ENCODE results near the gene ADARB1.
"Not testable (repeated sequence)": the region's sequence is repeated elsewhere in the genome, so short reads cannot be mapped to it uniquely, and the experiment has no call there.

Gene ADARB1

GRCh38 chr21:45141507-45141906 lies 67.1 kb downstream of the ADARB1 start:
- TF ChIP-seq, protein P1, sequence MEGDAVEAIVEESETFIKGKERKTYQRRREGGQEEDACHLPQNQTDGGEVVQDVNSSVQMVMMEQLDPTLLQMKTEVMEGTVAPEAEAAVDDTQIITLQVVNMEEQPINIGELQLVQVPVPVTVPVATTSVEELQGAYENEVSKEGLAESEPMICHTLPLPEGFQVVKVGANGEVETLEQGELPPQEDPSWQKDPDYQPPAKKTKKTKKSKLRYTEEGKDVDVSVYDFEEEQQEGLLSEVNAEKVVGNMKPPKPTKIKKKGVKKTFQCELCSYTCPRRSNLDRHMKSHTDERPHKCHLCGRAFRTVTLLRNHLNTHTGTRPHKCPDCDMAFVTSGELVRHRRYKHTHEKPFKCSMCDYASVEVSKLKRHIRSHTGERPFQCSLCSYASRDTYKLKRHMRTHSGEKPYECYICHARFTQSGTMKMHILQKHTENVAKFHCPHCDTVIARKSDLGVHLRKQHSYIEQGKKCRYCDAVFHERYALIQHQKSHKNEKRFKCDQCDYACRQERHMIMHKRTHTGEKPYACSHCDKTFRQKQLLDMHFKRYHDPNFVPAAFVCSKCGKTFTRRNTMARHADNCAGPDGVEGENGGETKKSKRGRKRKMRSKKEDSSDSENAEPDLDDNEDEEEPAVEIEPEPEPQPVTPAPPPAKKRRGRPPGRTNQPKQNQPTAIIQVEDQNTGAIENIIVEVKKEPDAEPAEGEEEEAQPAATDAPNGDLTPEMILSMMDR (IDR thresholded peaks at IDR 0.05; ENCODE audit: insufficient read depth, low read length, poor library complexity, severe bottlenecking), result no peak
- peaks cover 3% of the 10 kb centered on the region for H3K27me3 ChIP-seq (replicated peaks; ENCODE audit: control insufficient read depth, insufficient read depth, low read length)
- no peak overlapping the region for H3K4me3 ChIP-seq (replicated peaks; ENCODE audit: low read depth, low read length)
- no peak for DNase-seq (ENCODE audit: extremely low read depth, insufficient read length)
- no peaks in the 10 kb centered on the region for H3K36me3 ChIP-seq (ENCODE audit: control insufficient read depth, insufficient read depth, low read length)

GRCh38 chr21:45142469-45143308 lies 68.3 kb downstream of the ADARB1 start:
- no peak overlapping the region for H3K4me3 ChIP-seq (replicated peaks; ENCODE audit: low read depth, low read length)
- H3K36me3 ChIP-seq (ENCODE audit: control insufficient read depth, insufficient read depth, low read length), result no peaks in the 10 kb centered on the region
- no peak for DNase-seq (ENCODE audit: extremely low read depth, insufficient read length)
- TF ChIP-seq, protein P1 (IDR thresholded peaks at IDR 0.05; ENCODE audit: insufficient read depth, low read length, poor library complexity, severe bottlenecking), result no peak
- H3K27me3 ChIP-seq (replicated peaks; ENCODE audit: control insufficient read depth, insufficient read depth, low read length), result peaks cover 3% of the 10 kb centered on the region

DNA sequence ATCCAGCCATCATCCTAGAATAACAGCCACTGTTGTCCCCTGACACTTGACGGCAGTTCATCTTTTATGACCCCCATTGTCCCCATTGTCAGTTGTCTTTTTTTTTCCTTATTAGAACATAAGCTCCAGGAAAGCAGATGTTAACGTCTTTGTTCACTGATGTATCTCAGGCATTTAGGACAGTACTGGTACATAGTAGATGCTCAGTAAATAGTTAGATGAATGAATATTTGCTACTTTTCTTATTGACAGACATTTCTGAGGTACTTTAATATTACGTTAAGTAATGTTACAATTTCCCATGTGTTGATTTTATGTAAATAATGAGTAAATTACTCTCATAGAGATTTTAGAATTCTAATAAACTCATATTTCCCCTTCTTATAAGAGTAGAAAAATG lies 69.5 kb downstream of the ADARB1 start:
- no peaks in the 10 kb centered on the region for H3K36me3 ChIP-seq (ENCODE audit: control insufficient read depth, insufficient read depth, low read length)

GRCh38 chr21:45145146-45145545 lies 70.8 kb downstream of the ADARB1 start:
- DNase-seq (ENCODE audit: extremely low read depth, insufficient read length), result no peak
- TF ChIP-seq, protein P1 (IDR thresholded peaks at IDR 0.05; ENCODE audit: insufficient read depth, low read length, poor library complexity, severe bottlenecking), result no peak
- H3K4me3 ChIP-seq (replicated peaks; ENCODE audit: low read depth, low read length), result no peak overlapping the region
- no peaks in the 10 kb centered on the region for H3K36me3 ChIP-seq (ENCODE audit: control insufficient read depth, insufficient read depth, low read length)
- peaks cover 5% of the 10 kb centered on the region for H3K27me3 ChIP-seq (replicated peaks; ENCODE audit: control insufficient read depth, insufficient read depth, low read length)

More for the DNA sequence above, 69.5 kb downstream of the ADARB1 start:
- TF ChIP-seq, protein P1 (IDR thresholded peaks at IDR 0.05; ENCODE audit: insufficient read depth, low read length, poor library complexity, severe bottlenecking), result no peak
- DNase-seq (ENCODE audit: extremely low read depth, insufficient read length), result no peak
- no peak overlapping the region for H3K4me3 ChIP-seq (replicated peaks; ENCODE audit: low read depth, low read length)
- H3K27me3 ChIP-seq (replicated peaks; ENCODE audit: control insufficient read depth, insufficient read depth, low read length), result peaks cover 4% of the 10 kb centered on the region

DNA sequence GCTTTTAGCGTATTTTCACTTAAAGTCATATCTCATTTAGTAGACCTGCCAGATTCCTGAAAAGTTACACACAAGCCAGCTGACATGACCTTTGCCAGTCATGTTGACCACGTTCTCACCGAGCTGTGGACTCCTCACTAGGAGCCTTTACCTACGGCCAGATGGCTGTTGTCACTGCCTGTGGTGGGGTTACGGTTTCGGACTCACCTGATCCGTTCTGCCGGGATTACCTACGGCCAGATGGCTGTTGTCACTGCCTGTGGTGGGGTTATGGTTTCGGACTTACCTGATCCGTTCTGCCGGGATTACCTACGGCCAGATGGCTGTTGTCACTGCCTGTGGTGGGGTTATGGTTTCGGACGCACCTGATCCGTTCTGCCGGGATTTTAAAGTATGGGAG lies 71.5 kb downstream of the ADARB1 start:
- DNase-seq (ENCODE audit: extremely low read depth, insufficient read length); H3K36me3 ChIP-seq (ENCODE audit: control insufficient read depth, insufficient read depth, low read length); H3K27me3 ChIP-seq (replicated peaks; ENCODE audit: control insufficient read depth, insufficient read depth, low read length); H3K4me3 ChIP-seq (replicated peaks; ENCODE audit: low read depth, low read length): not testable (repeated sequence)

DNA sequence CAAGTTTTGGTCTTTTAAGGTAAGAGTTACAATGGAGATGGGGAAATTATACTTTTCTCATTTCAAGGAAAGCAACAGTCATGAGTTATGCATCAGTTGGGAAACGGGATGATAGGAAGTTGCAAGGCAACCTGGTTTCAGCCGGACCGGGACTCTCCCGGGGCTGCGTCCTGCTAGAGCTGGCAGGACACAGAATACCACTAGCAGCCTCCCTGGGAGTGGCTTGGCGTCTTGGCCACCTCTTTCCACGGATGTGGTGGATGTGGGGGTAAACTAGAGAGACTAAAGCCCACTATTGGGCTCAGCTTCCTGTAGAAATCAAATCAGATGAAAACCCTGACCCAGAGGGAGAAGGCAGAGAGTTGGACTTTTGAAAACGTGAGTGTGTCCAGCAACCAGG lies 71.9 kb downstream of the ADARB1 start:
- Histone ChIP-seq H3K4me3 (replicated peaks; ENCODE audit: low read depth, low read length) (no peak overlapping the region), H3K36me3 (ENCODE audit: control insufficient read depth, insufficient read depth, low read length) (no peaks in the 10 kb centered on the region), H3K27me3 (replicated peaks; ENCODE audit: control insufficient read depth, insufficient read depth, low read length) (peaks cover 5% of the 10 kb centered on the region)
- DNase-seq (ENCODE audit: extremely low read depth, insufficient read length), result no peak
- TF ChIP-seq, protein P1 (IDR thresholded peaks at IDR 0.05; ENCODE audit: insufficient read depth, low read length, poor library complexity, severe bottlenecking), result no peak
